Measurements from ENCODE around the gene TRMO. TPM values are rescaled to one million over a fixed set of nuclear protein-coding genes. Genes with fewer than 3 reads are reported as not detected.
"Not testable (repeated sequence)": the region's sequence is repeated elsewhere in the genome, so short reads cannot be mapped to it uniquely, and the experiment has no call there.

The TRMO gene
- total RNA-seq, result 12.4 and 18.6 TPM in 2 replicates
- 10.7 TPM for polyA plus RNA-seq (2012)

GRCh38 chr9:97921959-97922724 lies at the start of gene TRMO:
Gene TRMO, minus strand, starts transcription at chr9:97922500. Its CDS starts 7 bp downstream, at chr9:97922493.
- peak; percentile 98 for DNase-seq (ENCODE audit: low read depth)

- no peak for DNase-seq (ENCODE audit: low read depth)
Measured at GRCh38 chr9:97970165-97970564, 47.9 kb upstream of the TRMO start.

GRCh38 chr9:97969014-97969413 lies 46.7 kb upstream of the TRMO start:
- DNase-seq (ENCODE audit: low read depth), result no peak

- no peak for DNase-seq (ENCODE audit: low read depth)
Measured at GRCh38 chr9:97966493-97966892, 44.2 kb upstream of the TRMO start.

- DNase-seq (ENCODE audit: low read depth), result no peak
Measured at GRCh38 chr9:97964901-97965300, 42.6 kb upstream of the TRMO start.

GRCh38 chr9:97963232-97963631 lies 40.9 kb upstream of the TRMO start:
- no peak for DNase-seq (ENCODE audit: low read depth)

GRCh38 chr9:97962575-97962974 lies 40.3 kb upstream of the TRMO start:
- no peak for DNase-seq (ENCODE audit: low read depth)

- DNase-seq (ENCODE audit: low read depth), result no peak
Measured at GRCh38 chr9:97962136-97962535, 39.8 kb upstream of the TRMO start.

GRCh38 chr9:97961361-97961760 lies 39.1 kb upstream of the TRMO start:
- no peak for DNase-seq (ENCODE audit: low read depth)

- not testable (repeated sequence) for DNase-seq (ENCODE audit: low read depth)
Measured at GRCh38 chr9:97960678-97961328, 38.5 kb upstream of the TRMO start.

- no peak for DNase-seq (ENCODE audit: low read depth)
Measured at GRCh38 chr9:97959585-97959984, 37.3 kb upstream of the TRMO start.

GRCh38 chr9:97958812-97959511 lies 36.7 kb upstream of the TRMO start:
- peak; percentile 54 for DNase-seq (ENCODE audit: low read depth)

GRCh38 chr9:97956331-97956730 lies 34.0 kb upstream of the TRMO start:
- DNase-seq (ENCODE audit: low read depth), result no peak

GRCh38 chr9:97954550-97954989 lies 32.3 kb upstream of the TRMO start:
- peak; percentile 24 for DNase-seq (ENCODE audit: low read depth)

- not testable (repeated sequence) for DNase-seq (ENCODE audit: low read depth)
Measured at GRCh38 chr9:97950873-97951272, 28.6 kb upstream of the TRMO start.

GRCh38 chr9:97947094-97947493 lies 24.8 kb upstream of the TRMO start:
- DNase-seq (ENCODE audit: low read depth), result not testable (repeated sequence)

GRCh38 chr9:97945470-97945869 lies 23.2 kb upstream of the TRMO start:
- DNase-seq (ENCODE audit: low read depth), result not testable (repeated sequence)

GRCh38 chr9:97944612-97945011 lies 22.3 kb upstream of the TRMO start:
- DNase-seq (ENCODE audit: low read depth), result no peak

GRCh38 chr9:97943308-97943855 lies 21.1 kb upstream of the TRMO start:
- no peak for DNase-seq (ENCODE audit: low read depth)

- DNase-seq (ENCODE audit: low read depth), result no peak
Measured at GRCh38 chr9:97941323-97941722, 19.0 kb upstream of the TRMO start.

GRCh38 chr9:97940741-97941140 lies 18.4 kb upstream of the TRMO start:
- no peak for DNase-seq (ENCODE audit: low read depth)

GRCh38 chr9:97940233-97940632 lies 17.9 kb upstream of the TRMO start:
- no peak for DNase-seq (ENCODE audit: low read depth)

All from myocyte (in vitro differentiated cells).